GM12878 (cell line): ENCODE measurements around the gene ABHD17A. TPM values are rescaled to one million over a fixed set of nuclear protein-coding genes. Genes with fewer than 3 reads are reported as not detected.

Experiments used
- ATAC-seq: fragments of 200-7000 bp; cut with Tn5 transposase; 3 replicates; pipeline ENCODE4 v1.9.1; 2020; ENCODE audit warnings: mild to moderate bottlenecking, moderate library complexity
- BruUV-seq: library from RNA; stranded (reverse); fragments of 400-500 nt; replicated peaks from 2 replicates; lab custom pipeline; 2021; lab: Mats Ljungman, UMichigan
- CTCF ChIA-PET: fragments of 300-600 bp; sonication (Branson Sonifier 250); formaldehyde crosslinking; extraction: SDS; loops from one replicate; lab custom pipeline; 2021; ENCODE audit warnings: inconsistent platforms; lab: Yijun Ruan, JAX
- POLR2A ChIA-PET: fragments of 350-600 bp; formaldehyde crosslinking; extraction: SDS; loops from one replicate; lab custom pipeline; 2021; ENCODE audit warnings: inconsistent platforms; lab: Charles Lee
- RAD21 ChIA-PET: fragments of 300-600 bp; sonication (Branson Sonifier 250); formaldehyde crosslinking; loops from one replicate; lab custom pipeline; 2023; ENCODE audit warnings: antibody characterized with exemption; ENCODE audit not compliant: unreplicated experiment; lab: Charles Lee
- SMC1A ChIA-PET: fragments of 300-600 bp; sonication (Branson Sonifier 250); formaldehyde crosslinking; loops from one replicate; lab custom pipeline; 2023; ENCODE audit not compliant: unreplicated experiment, uncharacterized antibody; lab: Charles Lee
- DNase-seq: peaks from one replicate; pipeline ENCODE4 v3.0.0-alpha.2; 2011; ENCODE audit warnings: low read depth, low spot score
- FAIRE-seq: peaks from 3 replicates; lab custom pipeline; 2011; peaks lifted over from hg19 to GRCh38; lab: Jason Lieb, UNC
- H2AFZ ChIP-seq: 2 replicates; pipeline ENCODE4 v1.6.0; 2011; ENCODE audit warnings: low read depth, low read length, control low read depth; ENCODE audit not compliant: control insufficient read depth
- H3K27ac ChIP-seq: 2 replicates; pipeline ENCODE4 v1.5.1; 2011; ENCODE audit warnings: control low read depth; ENCODE audit not compliant: control insufficient read depth, insufficient read depth
- H3K27me3 ChIP-seq, 2 experiments: replicated peaks in 1 of 2; 2 replicates each; pipeline versions ENCODE4 v1.6.0 to v1.6.1; 2011; ENCODE audit warnings: low read length in 1 of 2; ENCODE audit not compliant: control insufficient read depth in 2 of 2, insufficient read depth in 2 of 2
- H3K36me3 ChIP-seq, 2 experiments: 2 replicates each; pipeline ENCODE4 v1.5.1; 2011; ENCODE audit warnings: low read length in 1 of 2; ENCODE audit not compliant: control insufficient read depth in 2 of 2, insufficient read depth in 2 of 2
- H3K4me1 ChIP-seq: 2 replicates; pipeline ENCODE4 v1.6.1; 2011; ENCODE audit warnings: mild to moderate bottlenecking, low read length, moderate library complexity, mixed read lengths; ENCODE audit not compliant: control insufficient read depth, insufficient read depth
- H3K4me2 ChIP-seq: 2 replicates; pipeline ENCODE4 v1.6.0; 2011; ENCODE audit warnings: control low read depth; ENCODE audit not compliant: control insufficient read depth, insufficient read depth
- H3K4me3 ChIP-seq: fragments of 200-600 bp; sonication (generic); 2 replicates; pipeline ENCODE4 v1.5.1; 2016
- H3K79me2 ChIP-seq: 2 replicates; pipeline ENCODE4 v1.6.0; 2011; ENCODE audit warnings: low read length; ENCODE audit not compliant: control insufficient read depth, insufficient read depth
- H3K9ac ChIP-seq: 2 replicates; pipeline ENCODE4 v1.8.0; 2011; ENCODE audit warnings: low read length, control low read depth, mixed read lengths; ENCODE audit not compliant: control insufficient read depth, insufficient read depth
- H3K9me3 ChIP-seq: replicated peaks from 3 replicates; pipeline ENCODE4 v1.5.1; 2011; ENCODE audit warnings: mild to moderate bottlenecking, low read length; ENCODE audit not compliant: control insufficient read depth, insufficient read depth
- H4K20me1 ChIP-seq: 2 replicates; pipeline ENCODE4 v1.6.0; 2011; ENCODE audit not compliant: control insufficient read depth, insufficient read depth
- BCL11A ChIP-seq: IDR thresholded peaks from 2 replicates; pipeline ENCODE4 v1.6.1; 2011; ENCODE audit warnings: low read depth, low read length
- JUND ChIP-seq: IDR thresholded peaks from 2 replicates; pipeline ENCODE4 v1.6.1; 2012; ENCODE audit warnings: low read depth, mild to moderate bottlenecking, low read length, improper control_type of control experiment, moderate library complexity
- SIN3A ChIP-seq: IDR thresholded peaks from 2 replicates; pipeline ENCODE4 v1.6.1; 2012; ENCODE audit warnings: low read depth, low read length, improper control_type of control experiment
- SMAD5 ChIP-seq: IDR thresholded peaks from 2 replicates; pipeline ENCODE4 v1.6.1; 2016; ENCODE audit warnings: antibody characterized with exemption, low read depth
- WGBS: methylation state at CpG from one replicate; pipeline ENCODE4 v1.1.6; 2016; ENCODE audit warnings: low lambda C conversion rate; ENCODE audit not compliant: insufficient replicate concordance, insufficient coverage; ENCODE audit errors: missing lambda C conversion rate; 5-methylcytosine and 5-hydroxymethylcytosine counted together
- in situ Hi-C: fragments of 300-500 bp; cut with MboI; formaldehyde crosslinking; loops from 9 replicates; pipeline ENCODE4 v1.14.3; 2018; ENCODE audit warnings: mixed read lengths
- intact Hi-C: fragments of 100-400 bp; cut with micrococcal nuclease; formaldehyde crosslinking; loops from one replicate; pipeline ENCODE4 v1.14.2; 2022; ENCODE audit not compliant: unreplicated experiment
- polyA plus RNA-seq, 11 experiments: library from polyadenylated mRNA; depleted of rRNA in 4 of 11; unstranded in 6 of 11; stranded (reverse) in 5 of 11; fragments of >200 nt; fragmentation: Nextera tagmentation in 4 of 11; fragmentation: Illumina TruSeq in 1 of 11; extraction: Ambion mirVana in 4 of 11; extraction: Trizol in 1 of 11; gene quantifications; 1 replicate in 1 of 11; 2 replicates in 10 of 11; pipeline versions ENCODE4 v1.2.1 to v1.2.3, GENCODE V29; 2011 to 2016; ENCODE audit warnings: inconsistent platforms in 2 of 11, missing spikeins in 2 of 11, low read depth in 1 of 11
- total RNA-seq, 4 experiments: library from RNA; depleted of rRNA in 3 of 4; stranded (reverse); fragments of >200 nt in 3 of 4; fragmentation: Illumina TruSeq in 1 of 4; extraction: Trizol in 1 of 4; gene quantifications; 2 replicates each; pipeline versions ENCODE4 v1.2.1 to v1.2.3, GENCODE V29; 2013 to 2021
- TF ChIP-seq, protein P1 (sequence below): IDR thresholded peaks from 2 replicates; pipeline ENCODE4 v1.6.1; 2012; ENCODE audit warnings: mild to moderate bottlenecking, low read depth, low read length
- TF ChIP-seq, protein P2 (sequence below): IDR thresholded peaks from 2 replicates; pipeline ENCODE4 v1.6.1; 2011; ENCODE audit warnings: borderline replicate concordance, low read depth, mild to moderate bottlenecking, moderate library complexity, mixed read lengths, low read length; ENCODE audit not compliant: insufficient read depth; ENCODE audit errors: extremely low read length

The ABHD17A gene
- total and polyA plus RNA-seq, 10 of the 15 experiments (the other 5 are each of a cell fraction or from before 2014, with no cell fraction given), result 0.13 to 126 (median 28.8) TPM; not detected in 1

DNA sequence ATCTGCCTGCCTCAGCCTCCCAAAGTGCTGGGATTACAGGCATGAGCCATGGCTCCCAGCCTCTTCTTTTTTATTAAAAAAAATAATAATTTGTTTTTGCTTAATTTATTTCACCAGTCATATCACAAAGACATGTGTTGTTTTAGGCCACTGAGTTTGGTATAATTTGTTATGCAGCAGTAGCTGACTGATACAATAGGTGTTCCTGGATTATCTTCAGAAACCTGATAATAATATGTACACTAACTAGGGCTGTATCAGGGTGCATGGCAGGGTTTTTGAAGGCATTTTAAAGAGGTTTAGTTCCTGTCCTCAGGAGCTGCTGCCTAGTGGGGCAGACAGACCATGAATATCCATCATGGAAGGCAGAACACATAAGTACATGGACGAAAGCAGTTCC, 46.1 kb upstream of the ABHD17A start:
- H3K4me1 ChIP-seq, result peaks cover 8% of the 10 kb centered on the region
- RAD21 ChIA-PET, result interaction anchor here (2.5 kb wide), 1 partner anchor 67 kb away, joined by 6 read pairs; no protein-coding TSS in a partner anchor

More for the DNA sequence above, 46.1 kb upstream of the ABHD17A start:
- TF ChIP-seq, protein P1, sequence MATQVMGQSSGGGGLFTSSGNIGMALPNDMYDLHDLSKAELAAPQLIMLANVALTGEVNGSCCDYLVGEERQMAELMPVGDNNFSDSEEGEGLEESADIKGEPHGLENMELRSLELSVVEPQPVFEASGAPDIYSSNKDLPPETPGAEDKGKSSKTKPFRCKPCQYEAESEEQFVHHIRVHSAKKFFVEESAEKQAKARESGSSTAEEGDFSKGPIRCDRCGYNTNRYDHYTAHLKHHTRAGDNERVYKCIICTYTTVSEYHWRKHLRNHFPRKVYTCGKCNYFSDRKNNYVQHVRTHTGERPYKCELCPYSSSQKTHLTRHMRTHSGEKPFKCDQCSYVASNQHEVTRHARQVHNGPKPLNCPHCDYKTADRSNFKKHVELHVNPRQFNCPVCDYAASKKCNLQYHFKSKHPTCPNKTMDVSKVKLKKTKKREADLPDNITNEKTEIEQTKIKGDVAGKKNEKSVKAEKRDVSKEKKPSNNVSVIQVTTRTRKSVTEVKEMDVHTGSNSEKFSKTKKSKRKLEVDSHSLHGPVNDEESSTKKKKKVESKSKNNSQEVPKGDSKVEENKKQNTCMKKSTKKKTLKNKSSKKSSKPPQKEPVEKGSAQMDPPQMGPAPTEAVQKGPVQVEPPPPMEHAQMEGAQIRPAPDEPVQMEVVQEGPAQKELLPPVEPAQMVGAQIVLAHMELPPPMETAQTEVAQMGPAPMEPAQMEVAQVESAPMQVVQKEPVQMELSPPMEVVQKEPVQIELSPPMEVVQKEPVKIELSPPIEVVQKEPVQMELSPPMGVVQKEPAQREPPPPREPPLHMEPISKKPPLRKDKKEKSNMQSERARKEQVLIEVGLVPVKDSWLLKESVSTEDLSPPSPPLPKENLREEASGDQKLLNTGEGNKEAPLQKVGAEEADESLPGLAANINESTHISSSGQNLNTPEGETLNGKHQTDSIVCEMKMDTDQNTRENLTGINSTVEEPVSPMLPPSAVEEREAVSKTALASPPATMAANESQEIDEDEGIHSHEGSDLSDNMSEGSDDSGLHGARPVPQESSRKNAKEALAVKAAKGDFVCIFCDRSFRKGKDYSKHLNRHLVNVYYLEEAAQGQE, result no peak
- TF ChIP-seq BCL11A (no peak), JUND (no peak), SMAD5 (no peak), SIN3A (no peak)
- TF ChIP-seq, protein P2, sequence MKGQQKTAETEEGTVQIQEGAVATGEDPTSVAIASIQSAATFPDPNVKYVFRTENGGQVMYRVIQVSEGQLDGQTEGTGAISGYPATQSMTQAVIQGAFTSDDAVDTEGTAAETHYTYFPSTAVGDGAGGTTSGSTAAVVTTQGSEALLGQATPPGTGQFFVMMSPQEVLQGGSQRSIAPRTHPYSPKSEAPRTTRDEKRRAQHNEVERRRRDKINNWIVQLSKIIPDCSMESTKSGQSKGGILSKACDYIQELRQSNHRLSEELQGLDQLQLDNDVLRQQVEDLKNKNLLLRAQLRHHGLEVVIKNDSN, result no peak
- Histone ChIP-seq H3K4me3 (no peak overlapping the region), H3K4me2 (no peak overlapping the region), H3K9ac (no peak overlapping the region), H3K27ac (no peak overlapping the region), H3K27me3 (no peaks in the 10 kb centered on the region), H3K9me3 (peaks cover 3% of the 10 kb centered on the region; the same call in 1 of the 3 replicates), H3K79me2 (no peaks in the 10 kb centered on the region), H4K20me1 (no peaks in the 10 kb centered on the region), H2AFZ (no peak overlapping the region), H3K36me3 (no peaks in the 10 kb centered on the region)
- in situ Hi-C loops, result no loop called here
- intact Hi-C loops, result no loop called here
- DNase-seq (no peak), ATAC-seq (no peak), FAIRE-seq (no peak)
- ChIA-PET POLR2A (interaction anchor here (0.6 kb wide), 1 partner anchor 34 kb away, joined by 4 read pairs; no protein-coding TSS in a partner anchor), SMC1A (no interaction called here), CTCF (interaction anchor here (2.2 kb wide), 1 partner anchor 34 kb away, joined by 11 read pairs; no protein-coding TSS in a partner anchor)
- WGBS, result 93% methylated on average over 1 of the region's 1 CpG
- no TSS peak for BruUV-seq
